HepG2 (cell line): Measurements from ENCODE around the gene HTRA1. TPM values are rescaled to one million over a fixed set of nuclear protein-coding genes. Genes with fewer than 3 reads are reported as not detected.

Source experiments
- MAFG ChIP-seq: sonication (generic); formaldehyde crosslinking; IDR thresholded peaks from 2 replicates; pipeline ENCODE4 v1.5.1; 2020; ENCODE audit warnings: mild to moderate bottlenecking, missing genetic modification reagents
- REL ChIP-seq: sonication (generic); formaldehyde crosslinking; conservative IDR thresholded peaks from 2 replicates; pipeline ENCODE4 v1.8.0; 2022; ENCODE audit warnings: mild to moderate bottlenecking, missing genetic modification reagents, moderate library complexity
- SUZ12 ChIP-seq: fragments of 150-350 bp; IDR thresholded peaks from 2 replicates; pipeline ENCODE4 v1.6.1; 2014; ENCODE audit warnings: low read depth, low read length
- ZNF441 ChIP-seq: sonication (generic); formaldehyde crosslinking; IDR thresholded peaks from 2 replicates; pipeline ENCODE4 v1.7.0; 2021; ENCODE audit warnings: missing genetic modification reagents, borderline replicate concordance
- polyA plus RNA-seq, 8 experiments: library from polyadenylated mRNA; depleted of rRNA in 3 of 8; stranded (reverse) in 7 of 8; unstranded in 1 of 8; fragments of >200 nt; fragmentation: Illumina TruSeq in 4 of 8; extraction: Trizol in 4 of 8; gene quantifications; 2 replicates each; pipeline versions ENCODE4 v1.2.1 to v1.2.3, GENCODE V29; 2011 to 2016; ENCODE audit warnings: low read depth in 4 of 8, missing spikeins in 1 of 8, mixed read lengths in 1 of 8; ENCODE audit not compliant: insufficient read depth in 1 of 8
- total RNA-seq, 5 experiments: library from RNA; depleted of rRNA; stranded (reverse); fragments of >200 nt; fragmentation: Illumina TruSeq; extraction: Trizol; gene quantifications; 2 replicates each; pipeline ENCODE4 v1.2.3, GENCODE V29; 2016; ENCODE audit warnings: low read depth in 1 of 5
- TF ChIP-seq, protein P1 (sequence below): sonication (generic); formaldehyde crosslinking; conservative IDR thresholded peaks from 2 replicates; pipeline ENCODE4 v1.4.0; 2020; ENCODE audit warnings: mild to moderate bottlenecking, missing genetic modification reagents, moderate library complexity
- TF ChIP-seq, protein P2 (sequence below): sonication (generic); formaldehyde crosslinking; IDR thresholded peaks from 2 replicates; pipeline ENCODE4 v1.4.0; 2020; ENCODE audit warnings: missing genetic modification reagents, mild to moderate bottlenecking, borderline replicate concordance
- TF ChIP-seq, protein P3 (sequence below): IDR thresholded peaks from 2 replicates; pipeline ENCODE4 v1.6.1; 2016

Gene HTRA1
- total and polyA plus RNA-seq, 2 of the 13 experiments (the other 11 are each of a cell fraction or from before 2014, with no cell fraction given) = 0.11 to 0.40 TPM

DNA sequence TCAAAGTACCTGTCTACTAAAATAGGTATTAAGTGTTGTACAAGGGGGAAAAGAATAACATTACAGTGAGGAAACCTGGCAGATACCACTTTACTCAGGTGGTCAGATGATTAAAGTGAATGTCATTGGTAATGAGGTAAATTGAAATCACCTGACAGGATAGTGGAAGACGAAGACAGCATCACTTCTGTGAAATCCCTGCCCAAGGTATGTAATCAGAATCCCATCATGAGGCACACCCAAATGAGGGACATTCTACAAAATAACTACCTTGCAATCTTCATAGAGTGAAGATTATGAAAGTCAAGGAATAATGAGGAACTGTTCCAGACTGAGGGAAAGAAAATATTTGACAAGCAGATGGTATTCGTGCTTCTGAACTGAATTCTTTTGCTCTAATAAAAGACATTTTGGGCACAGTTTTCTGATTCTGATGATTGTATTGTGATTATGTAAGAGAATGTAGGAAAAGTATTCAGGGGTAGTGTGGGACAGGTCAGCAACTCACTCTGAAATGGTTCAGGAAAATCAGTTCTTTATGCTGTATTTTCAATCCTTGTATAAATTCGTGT, 40.2 kb upstream of the HTRA1 start (continued):
- TF ChIP-seq, protein P1, sequence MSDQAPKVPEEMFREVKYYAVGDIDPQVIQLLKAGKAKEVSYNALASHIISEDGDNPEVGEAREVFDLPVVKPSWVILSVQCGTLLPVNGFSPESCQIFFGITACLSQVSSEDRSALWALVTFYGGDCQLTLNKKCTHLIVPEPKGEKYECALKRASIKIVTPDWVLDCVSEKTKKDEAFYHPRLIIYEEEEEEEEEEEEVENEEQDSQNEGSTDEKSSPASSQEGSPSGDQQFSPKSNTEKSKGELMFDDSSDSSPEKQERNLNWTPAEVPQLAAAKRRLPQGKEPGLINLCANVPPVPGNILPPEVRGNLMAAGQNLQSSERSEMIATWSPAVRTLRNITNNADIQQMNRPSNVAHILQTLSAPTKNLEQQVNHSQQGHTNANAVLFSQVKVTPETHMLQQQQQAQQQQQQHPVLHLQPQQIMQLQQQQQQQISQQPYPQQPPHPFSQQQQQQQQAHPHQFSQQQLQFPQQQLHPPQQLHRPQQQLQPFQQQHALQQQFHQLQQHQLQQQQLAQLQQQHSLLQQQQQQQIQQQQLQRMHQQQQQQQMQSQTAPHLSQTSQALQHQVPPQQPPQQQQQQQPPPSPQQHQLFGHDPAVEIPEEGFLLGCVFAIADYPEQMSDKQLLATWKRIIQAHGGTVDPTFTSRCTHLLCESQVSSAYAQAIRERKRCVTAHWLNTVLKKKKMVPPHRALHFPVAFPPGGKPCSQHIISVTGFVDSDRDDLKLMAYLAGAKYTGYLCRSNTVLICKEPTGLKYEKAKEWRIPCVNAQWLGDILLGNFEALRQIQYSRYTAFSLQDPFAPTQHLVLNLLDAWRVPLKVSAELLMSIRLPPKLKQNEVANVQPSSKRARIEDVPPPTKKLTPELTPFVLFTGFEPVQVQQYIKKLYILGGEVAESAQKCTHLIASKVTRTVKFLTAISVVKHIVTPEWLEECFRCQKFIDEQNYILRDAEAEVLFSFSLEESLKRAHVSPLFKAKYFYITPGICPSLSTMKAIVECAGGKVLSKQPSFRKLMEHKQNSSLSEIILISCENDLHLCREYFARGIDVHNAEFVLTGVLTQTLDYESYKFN = no peak
- TF ChIP-seq, protein P2, sequence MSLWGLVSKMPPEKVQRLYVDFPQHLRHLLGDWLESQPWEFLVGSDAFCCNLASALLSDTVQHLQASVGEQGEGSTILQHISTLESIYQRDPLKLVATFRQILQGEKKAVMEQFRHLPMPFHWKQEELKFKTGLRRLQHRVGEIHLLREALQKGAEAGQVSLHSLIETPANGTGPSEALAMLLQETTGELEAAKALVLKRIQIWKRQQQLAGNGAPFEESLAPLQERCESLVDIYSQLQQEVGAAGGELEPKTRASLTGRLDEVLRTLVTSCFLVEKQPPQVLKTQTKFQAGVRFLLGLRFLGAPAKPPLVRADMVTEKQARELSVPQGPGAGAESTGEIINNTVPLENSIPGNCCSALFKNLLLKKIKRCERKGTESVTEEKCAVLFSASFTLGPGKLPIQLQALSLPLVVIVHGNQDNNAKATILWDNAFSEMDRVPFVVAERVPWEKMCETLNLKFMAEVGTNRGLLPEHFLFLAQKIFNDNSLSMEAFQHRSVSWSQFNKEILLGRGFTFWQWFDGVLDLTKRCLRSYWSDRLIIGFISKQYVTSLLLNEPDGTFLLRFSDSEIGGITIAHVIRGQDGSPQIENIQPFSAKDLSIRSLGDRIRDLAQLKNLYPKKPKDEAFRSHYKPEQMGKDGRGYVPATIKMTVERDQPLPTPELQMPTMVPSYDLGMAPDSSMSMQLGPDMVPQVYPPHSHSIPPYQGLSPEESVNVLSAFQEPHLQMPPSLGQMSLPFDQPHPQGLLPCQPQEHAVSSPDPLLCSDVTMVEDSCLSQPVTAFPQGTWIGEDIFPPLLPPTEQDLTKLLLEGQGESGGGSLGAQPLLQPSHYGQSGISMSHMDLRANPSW (CRISPR knock-in tag) = no peak
- TF ChIP-seq SUZ12 (no peak), REL (CRISPR knock-in tag) (no peak), ZNF441 (CRISPR knock-in tag) (no peak), MAFG (CRISPR knock-in tag) (no peak)
- TF ChIP-seq, protein P3, sequence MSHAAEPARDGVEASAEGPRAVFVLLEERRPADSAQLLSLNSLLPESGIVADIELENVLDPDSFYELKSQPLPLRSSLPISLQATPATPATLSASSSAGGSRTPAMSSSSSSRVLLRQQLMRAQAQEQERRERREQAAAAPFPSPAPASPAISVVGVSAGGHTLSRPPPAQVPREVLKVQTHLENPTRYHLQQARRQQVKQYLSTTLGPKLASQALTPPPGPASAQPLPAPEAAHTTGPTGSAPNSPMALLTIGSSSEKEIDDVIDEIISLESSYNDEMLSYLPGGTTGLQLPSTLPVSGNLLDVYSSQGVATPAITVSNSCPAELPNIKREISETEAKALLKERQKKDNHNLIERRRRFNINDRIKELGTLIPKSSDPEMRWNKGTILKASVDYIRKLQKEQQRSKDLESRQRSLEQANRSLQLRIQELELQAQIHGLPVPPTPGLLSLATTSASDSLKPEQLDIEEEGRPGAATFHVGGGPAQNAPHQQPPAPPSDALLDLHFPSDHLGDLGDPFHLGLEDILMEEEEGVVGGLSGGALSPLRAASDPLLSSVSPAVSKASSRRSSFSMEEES (CRISPR knock-in tag) = no peak
